Measurements from ENCODE around the gene NRXN3. TPM values are rescaled to one million over a fixed set of nuclear protein-coding genes. Genes with fewer than 3 reads are reported as not detected.

NRXN3 gene
- total RNA-seq, 4 donors from 2014 or later = 0.04 to 0.16 TPM; not detected in 2

- ATAC-seq = no peak
- intact Hi-C loops (cut with DNase I; ENCODE audit: low total_unique reads) = no loop called here
- no peak for TF ChIP-seq POLR2A (IDR thresholded peaks at IDR 0.05)
- no peak for TF ChIP-seq CTCF (IDR thresholded peaks at IDR 0.05 in 4 of 5, conservative IDR thresholded peaks at IDR 0.05 in 1 of 5)
- Histone ChIP-seq H3K36me3 (no peaks in the 10 kb centered on the region), H3K27me3 (no peaks in the 10 kb centered on the region), H3K27ac (no peak overlapping the region), H3K4me1 (no peaks in the 10 kb centered on the region), H3K9me3 (no peaks in the 10 kb centered on the region), H3K4me3 (no peak overlapping the region)
- no peak for DNase-seq
- in situ Hi-C loops (cut with MboI; ENCODE audit: low sequenced_read_pairs in 4 of 4) = no loop called here
These were observed 349.7 kb downstream of the NRXN3 start for GRCh38 chr14:78519863-78520262.

GRCh38 chr14:78524196-78524595, 354.0 kb downstream of the NRXN3 start:
- H3K27ac ChIP-seq = no peak overlapping the region
- no peaks in the 10 kb centered on the region for H3K9me3 ChIP-seq
- in situ Hi-C loops (cut with MboI; ENCODE audit: low sequenced_read_pairs in 4 of 4) (no loop called here), intact Hi-C loops (cut with DNase I; ENCODE audit: low total_unique reads) (no loop called here)
- ATAC-seq (no peak), DNase-seq (no peak)
- TF ChIP-seq CTCF (IDR thresholded peaks at IDR 0.05 in 4 of 5, conservative IDR thresholded peaks at IDR 0.05 in 1 of 5) = no peak
- no peak for TF ChIP-seq POLR2A (IDR thresholded peaks at IDR 0.05)
- no peaks in the 10 kb centered on the region for H3K4me1 ChIP-seq
- no peaks in the 10 kb centered on the region for H3K36me3 ChIP-seq
- no peaks in the 10 kb centered on the region for H3K27me3 ChIP-seq
- H3K4me3 ChIP-seq = no peak overlapping the region

- H3K4me3 ChIP-seq = no peak overlapping the region
- no peaks in the 10 kb centered on the region for H3K4me1 ChIP-seq
- TF ChIP-seq POLR2A (IDR thresholded peaks at IDR 0.05) = no peak
- no peak for TF ChIP-seq CTCF (IDR thresholded peaks at IDR 0.05 in 4 of 5, conservative IDR thresholded peaks at IDR 0.05 in 1 of 5)
- H3K27ac ChIP-seq = no peak overlapping the region
- no peaks in the 10 kb centered on the region for H3K36me3 ChIP-seq
- H3K27me3 ChIP-seq = no peaks in the 10 kb centered on the region
- no peak for DNase-seq
- in situ Hi-C loops (cut with MboI; ENCODE audit: low sequenced_read_pairs in 4 of 4) = no loop called here
- H3K9me3 ChIP-seq = no peaks in the 10 kb centered on the region
- intact Hi-C loops (cut with DNase I; ENCODE audit: low total_unique reads) = no loop called here
- no peak for ATAC-seq
These were observed 354.6 kb downstream of the NRXN3 start for GRCh38 chr14:78524766-78525165.

- no peaks in the 10 kb centered on the region for H3K4me1 ChIP-seq
- TF ChIP-seq POLR2A (IDR thresholded peaks at IDR 0.05) = no peak
- TF ChIP-seq CTCF (IDR thresholded peaks at IDR 0.05 in 4 of 5, conservative IDR thresholded peaks at IDR 0.05 in 1 of 5) = no peak
- no peaks in the 10 kb centered on the region for H3K36me3 ChIP-seq
- in situ Hi-C loops (cut with MboI; ENCODE audit: low sequenced_read_pairs in 4 of 4) (no loop called here), intact Hi-C loops (cut with DNase I; ENCODE audit: low total_unique reads) (no loop called here)
- DNase-seq = no peak
- ATAC-seq = no peak
- no peaks in the 10 kb centered on the region for H3K9me3 ChIP-seq
- H3K4me3 ChIP-seq = no peak overlapping the region
- no peaks in the 10 kb centered on the region for H3K27me3 ChIP-seq
- H3K27ac ChIP-seq = no peak overlapping the region
These were observed 359.9 kb downstream of the NRXN3 start for GRCh38 chr14:78530078-78530477.

GRCh38 chr14:78534141-78534540, 364.0 kb downstream of the NRXN3 start:
- Histone ChIP-seq H3K9me3 (no peaks in the 10 kb centered on the region), H3K27ac (no peak overlapping the region)
- no peak for ATAC-seq

More at GRCh38 chr14:78534141-78534540, 364.0 kb downstream of the NRXN3 start:
- H3K27me3 ChIP-seq = no peaks in the 10 kb centered on the region
- no peaks in the 10 kb centered on the region for H3K4me1 ChIP-seq
- H3K4me3 ChIP-seq = no peak overlapping the region
- in situ Hi-C loops (cut with MboI; ENCODE audit: low sequenced_read_pairs in 4 of 4) = no loop called here
- no peak for TF ChIP-seq CTCF (IDR thresholded peaks at IDR 0.05 in 4 of 5, conservative IDR thresholded peaks at IDR 0.05 in 1 of 5)
- no peak for TF ChIP-seq POLR2A (IDR thresholded peaks at IDR 0.05)
- DNase-seq = no peak
- intact Hi-C loops (cut with DNase I; ENCODE audit: low total_unique reads) = no loop called here
- no peaks in the 10 kb centered on the region for H3K36me3 ChIP-seq
